NCI-H2196 (cell line): Measurements from ENCODE around the gene SUN5.
"Not testable (repeated sequence)": the region's sequence is repeated elsewhere in the genome, so short reads cannot be mapped to it uniquely, and the experiment has no call there.

ENCODE experiments used
- DNase-seq: peaks from one replicate; lab custom pipeline; 2025; ENCODE audit not compliant: unreplicated experiment; lab: John Stamatoyannopoulos, UW

The SUN5 gene, protein sequence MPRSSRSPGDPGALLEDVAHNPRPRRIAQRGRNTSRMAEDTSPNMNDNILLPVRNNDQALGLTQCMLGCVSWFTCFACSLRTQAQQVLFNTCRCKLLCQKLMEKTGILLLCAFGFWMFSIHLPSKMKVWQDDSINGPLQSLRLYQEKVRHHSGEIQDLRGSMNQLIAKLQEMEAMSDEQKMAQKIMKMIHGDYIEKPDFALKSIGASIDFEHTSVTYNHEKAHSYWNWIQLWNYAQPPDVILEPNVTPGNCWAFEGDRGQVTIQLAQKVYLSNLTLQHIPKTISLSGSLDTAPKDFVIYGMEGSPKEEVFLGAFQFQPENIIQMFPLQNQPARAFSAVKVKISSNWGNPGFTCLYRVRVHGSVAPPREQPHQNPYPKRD

DNA sequence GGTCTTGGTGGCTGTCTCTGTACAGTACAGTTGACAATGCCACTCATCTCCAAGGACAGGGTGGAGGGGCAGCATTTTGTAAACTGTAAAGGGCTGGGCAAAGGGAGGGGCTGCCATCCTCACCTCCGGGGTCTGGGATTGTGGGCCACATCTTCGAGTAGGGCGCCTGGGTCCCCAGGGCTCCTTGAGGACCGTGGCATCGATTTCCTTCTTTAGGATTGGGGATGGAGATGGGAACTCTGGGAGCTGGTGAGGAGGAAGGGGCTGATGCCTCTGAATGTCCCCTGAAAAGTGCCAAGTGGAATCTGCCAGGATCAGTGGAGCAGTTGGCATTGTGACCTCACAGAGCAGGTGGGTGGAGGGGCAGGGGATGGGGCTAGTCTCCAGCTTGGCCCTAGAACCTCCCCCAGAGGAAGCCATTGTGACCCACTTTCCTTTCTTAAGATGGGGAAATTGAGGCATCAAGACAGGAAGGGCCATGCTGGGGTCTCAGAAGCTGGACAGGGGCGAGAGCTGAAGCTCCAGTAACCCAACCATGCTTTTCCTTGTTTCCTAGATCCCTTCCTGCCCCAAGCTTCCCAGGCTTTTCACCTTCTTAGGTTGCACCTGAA lies at the start of gene SUN5:
SUN5 (minus strand) TSS at position 293 of the 611 bp plus-strand sequence; CDS start at position 200, 93 bp downstream.
- DNase-seq = no peak

DNA sequence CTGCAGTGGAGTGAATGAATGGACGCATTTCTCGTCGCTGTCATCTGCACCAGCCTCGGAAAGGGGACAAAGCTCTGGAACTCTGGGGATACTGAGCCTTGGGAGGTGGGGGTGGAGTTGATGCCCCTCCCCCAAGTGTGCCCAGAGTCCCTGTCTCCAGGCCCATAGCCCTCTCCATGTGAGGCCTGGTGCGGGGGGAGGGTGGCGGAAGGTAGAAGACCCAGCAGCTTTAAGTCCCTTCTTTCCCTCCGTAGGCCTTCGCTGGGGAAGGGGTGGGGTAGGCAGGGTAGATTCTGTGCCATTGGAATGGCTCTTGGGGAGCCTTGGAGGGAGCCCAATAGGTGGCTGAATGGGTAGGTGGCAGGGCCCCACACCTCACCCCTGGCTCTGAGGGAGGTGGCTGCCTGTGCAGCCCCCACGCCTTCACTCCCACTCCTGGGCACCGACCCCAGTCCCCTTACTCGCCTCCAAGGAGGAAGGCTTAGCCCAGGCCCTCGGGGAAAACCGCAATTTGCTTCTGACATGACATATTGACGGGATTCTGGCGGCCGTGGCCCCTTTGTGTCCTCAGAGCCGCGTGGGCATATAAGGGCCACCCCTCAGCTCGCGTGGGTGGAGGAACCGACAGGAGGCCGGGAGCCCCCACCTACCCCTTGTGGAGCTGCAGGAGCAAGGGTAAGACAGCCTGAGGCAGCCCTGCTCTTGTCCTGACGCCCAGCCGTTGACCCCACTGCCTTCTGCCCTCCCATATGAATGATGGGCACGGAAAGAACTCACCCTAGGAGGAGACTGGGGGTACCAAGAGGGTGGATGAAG lies 49.3 kb upstream of the SUN5 start, which contains the start of gene BPIFB3:
BPIFB3 (plus strand) TSS at position 613 of the 816 bp plus-strand sequence. CDS start 1,533 bp downstream, outside the sequence.
- DNase-seq = no peak

DNA sequence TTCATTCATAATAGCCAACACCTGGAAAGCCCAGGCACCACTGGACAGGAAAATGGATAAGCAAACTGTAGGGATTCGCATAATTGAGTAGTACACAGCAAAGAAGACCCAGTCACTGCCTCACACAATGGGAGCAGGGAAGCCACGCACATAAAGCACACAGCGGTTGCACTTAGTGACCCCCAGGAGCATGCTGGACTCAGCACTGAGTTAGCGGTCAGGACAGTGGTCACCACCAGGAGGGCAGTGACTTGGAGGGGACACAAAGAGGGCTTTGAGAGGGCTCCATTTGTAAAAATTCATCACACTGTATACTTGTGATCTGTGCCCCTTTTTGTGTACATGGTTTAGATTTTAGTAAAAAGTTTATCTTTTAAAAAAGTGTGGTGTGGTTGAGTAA lies 47.1 kb upstream of the SUN5 start:
- DNase-seq = no peak

DNA sequence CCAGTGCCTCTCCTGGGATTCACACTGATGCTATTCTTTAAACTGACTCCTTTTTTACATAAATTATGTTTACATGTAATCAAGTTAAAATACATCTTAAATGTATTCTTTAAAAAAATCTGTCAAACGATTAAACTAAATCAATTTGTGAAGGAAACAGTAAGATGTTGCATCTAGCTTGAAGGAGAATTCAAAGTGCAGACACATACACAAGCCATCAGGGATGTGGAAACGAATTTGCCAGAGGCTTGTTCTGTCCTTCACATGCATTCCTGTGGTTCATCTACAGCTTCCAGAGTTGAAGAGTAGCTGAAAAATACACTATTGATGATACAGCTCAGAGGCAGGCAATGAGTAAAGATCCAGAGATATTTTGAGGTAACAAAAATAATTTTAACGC lies 42.2 kb upstream of the SUN5 start:
- DNase-seq = no peak

DNA sequence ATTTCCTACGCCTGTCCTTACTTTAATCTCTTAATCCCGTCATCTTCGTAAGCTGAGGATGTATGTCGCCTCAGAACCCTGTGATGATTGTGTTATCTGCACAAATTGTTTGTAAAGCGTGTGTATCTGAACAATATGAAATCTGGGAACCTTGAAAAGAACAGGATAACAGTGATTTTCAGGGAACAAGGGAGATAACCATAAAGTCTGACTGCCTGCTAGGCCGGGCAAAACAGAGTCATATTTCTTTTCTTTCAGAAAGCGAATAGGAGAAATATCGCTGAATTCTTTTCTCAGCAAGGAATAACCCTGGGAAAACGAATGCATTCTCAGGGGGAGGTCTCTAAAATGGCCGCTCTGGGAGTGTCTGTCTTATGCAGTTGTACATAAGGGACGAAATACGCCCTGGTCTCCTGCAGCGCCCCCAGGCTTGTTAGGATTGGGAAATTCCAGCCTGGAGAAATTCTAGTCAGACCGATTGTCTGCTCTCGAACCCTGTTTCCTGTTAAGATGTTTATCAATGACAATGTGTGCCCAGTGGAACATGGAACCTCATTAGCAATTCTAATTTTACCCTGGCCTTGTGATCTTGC lies 41.0 kb upstream of the SUN5 start:
- DNase-seq = not testable (repeated sequence)

DNA sequence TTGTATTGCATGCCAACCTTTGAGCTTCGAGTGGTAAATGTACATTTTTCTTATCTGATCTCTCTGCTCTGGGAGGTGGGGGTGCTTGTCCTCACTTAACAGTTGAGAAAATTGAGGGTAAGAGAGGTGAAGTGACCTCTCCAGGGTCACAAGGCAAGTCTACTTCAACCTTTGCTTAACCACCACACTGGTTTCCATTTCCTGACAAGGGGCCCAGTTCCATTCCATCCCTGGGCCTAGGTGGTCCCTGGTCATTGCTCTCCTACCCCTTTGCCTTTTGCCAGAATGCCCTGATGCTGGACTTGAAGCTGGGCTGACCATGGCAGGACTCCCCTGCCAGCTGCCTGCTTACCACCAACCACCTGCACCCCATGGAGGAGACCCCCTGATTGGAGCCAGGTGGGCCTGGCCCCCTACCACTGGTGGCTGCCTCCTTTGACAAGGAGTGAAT lies 39.5 kb upstream of the SUN5 start:
- DNase-seq = no peak

DNA sequence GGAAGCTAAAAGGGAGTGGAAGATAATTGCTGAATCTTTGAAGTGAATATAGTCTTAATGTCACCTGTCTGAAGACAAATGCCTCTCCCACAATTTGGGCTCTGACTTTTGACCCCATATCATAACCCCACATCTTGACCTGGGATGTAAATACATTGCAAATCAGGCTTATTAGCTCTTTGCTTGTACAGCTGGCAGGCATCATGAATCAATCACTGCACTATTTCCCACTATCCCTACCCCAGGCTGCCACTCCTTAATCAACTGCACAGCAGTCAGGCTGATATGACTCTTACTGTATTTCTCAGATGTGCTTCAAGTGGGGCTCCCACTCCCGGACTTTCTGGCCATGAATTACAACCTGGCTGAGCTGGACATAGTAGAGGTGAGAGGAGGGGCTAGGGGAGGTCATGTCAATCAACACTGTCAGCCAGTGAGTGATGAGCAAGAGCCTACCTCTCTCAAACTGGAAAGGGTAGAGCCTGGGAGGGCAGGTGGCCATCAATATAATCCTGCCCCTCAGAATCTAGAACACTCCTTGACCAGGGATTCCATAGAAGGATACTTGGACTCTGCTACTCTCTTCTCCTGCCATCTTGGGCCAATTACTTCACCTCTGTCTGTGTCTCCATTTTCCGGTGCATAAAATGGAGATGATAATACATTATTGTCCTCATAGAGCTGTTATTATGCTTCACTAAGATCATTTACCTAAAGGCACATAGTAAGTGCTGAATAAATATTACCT lies 38.9 kb upstream of the SUN5 start:
- DNase-seq = no peak

DNA sequence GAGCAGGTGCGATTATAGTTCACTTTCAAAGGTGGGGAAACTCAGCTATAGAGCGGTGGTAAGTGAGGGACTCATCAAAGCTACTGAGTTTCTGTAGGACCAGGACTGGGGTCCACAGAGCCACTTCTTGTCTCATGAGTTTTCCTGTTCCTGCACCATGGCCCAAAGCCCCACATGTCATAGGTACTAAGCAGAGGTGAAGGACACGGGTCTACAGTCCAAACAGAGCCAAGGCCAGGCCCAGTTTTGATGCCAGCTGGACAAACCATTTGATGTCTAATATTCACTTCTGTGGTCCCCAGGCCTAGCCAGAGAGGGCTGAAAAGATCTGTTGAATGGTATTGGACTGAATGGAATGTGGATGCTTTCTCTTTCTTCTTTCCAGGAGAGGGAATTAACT lies 38.2 kb upstream of the SUN5 start:
- no peak for DNase-seq

DNA sequence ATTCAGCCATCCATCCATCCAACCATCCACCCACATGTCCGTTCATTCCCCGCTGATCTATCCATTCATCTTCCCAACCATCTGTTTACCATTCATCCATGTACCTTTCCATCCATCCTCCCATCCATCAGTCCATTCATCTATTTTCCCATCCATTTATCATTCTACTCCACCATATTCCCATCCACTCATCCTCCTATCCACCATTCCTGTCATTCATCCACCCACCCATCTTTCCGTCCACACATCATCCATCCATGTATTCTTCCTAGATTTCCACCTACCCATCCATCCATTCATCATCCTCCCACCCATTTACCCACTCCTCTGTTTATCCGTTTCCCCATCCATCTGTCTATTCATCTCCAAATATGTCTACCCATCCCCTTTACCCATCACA lies 34.0 kb upstream of the SUN5 start:
- DNase-seq = no peak

DNA sequence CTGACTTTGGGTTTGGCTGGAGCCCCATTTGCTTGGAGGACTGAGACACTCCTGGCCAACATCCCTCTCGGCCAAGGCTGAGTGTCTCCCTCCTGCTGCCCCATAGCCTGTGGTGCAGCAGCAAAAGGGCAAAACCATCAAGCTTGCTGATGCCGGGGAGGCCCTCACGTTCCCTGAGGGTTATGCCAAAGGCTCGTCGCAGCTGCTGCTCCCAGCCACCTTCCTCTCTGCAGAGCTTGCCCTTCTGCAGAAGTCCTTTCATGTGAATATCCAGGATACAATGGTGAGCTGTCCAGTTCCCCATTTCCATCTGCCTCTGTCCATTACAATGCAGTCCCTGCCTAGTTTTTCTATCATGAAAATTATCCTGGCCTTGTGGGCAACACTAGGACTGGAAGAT lies 33.2 kb upstream of the SUN5 start:
- DNase-seq = no peak

DNA sequence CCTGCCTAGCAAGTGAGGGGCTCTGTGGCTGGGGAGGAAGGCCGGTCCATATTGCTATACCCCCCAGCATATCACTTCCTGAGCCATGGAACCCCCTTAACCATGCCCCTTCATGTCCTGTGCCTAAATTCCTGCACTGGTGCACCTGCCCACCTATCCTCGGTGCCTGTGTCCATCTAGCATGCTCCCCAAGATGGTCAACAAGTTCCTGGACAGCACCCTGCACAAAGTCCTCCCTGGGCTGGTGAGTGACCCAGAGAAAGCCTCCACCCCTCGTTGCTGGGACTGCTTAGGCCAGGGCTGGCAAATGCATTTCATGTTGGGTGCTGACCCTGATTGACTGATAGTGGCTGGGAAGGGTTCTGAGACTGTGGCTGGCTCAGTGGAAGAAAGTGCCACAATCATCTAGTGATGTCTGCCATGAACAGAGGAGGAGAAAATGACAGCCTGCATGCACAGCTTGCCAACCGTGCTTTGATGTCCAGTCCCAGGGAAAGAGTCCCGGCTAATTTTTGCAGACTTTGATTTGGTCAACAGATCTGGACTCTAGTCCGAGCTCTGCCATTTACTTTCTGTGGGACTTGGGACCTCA lies 30.8 kb upstream of the SUN5 start:
- DNase-seq = no peak

DNA sequence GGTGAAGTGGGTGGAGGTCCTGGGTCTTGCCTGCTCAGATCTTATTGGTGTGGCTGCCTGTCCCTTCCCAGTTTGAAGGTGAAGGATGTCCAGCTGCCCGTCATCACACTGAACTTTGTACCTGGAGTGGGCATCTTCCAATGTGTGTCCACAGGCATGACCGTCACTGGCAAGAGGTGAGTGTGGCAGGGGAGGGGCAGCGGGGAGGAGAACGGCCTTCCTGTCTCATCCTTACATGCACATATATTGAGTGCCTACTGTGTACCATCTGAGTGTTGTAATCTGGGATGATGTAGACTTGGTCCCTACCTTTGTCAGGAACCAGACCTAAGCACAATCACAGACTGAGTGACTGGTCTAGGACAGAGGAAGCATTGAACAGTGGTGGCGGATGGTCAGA lies 29.9 kb upstream of the SUN5 start:
- DNase-seq = no peak

DNA sequence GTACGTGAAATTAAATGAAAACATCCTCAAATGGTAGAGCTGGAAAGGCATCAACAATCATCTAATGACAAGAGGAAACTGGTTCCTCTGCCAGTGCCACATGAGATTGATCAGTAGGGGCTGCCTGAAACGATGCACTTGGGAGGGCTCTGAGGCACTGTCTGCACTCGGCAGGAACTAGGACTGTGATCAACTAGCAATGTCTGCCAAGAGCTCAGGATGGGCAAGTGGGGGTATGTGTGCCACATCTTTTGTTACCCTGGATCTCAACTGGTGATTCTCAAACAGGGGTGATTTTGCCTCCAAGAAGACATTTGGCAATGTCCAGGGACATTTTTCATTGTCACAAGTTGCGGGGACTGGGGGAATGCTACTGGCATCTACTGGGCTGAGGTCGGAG lies 29.1 kb upstream of the SUN5 start:
- DNase-seq = no peak

DNA sequence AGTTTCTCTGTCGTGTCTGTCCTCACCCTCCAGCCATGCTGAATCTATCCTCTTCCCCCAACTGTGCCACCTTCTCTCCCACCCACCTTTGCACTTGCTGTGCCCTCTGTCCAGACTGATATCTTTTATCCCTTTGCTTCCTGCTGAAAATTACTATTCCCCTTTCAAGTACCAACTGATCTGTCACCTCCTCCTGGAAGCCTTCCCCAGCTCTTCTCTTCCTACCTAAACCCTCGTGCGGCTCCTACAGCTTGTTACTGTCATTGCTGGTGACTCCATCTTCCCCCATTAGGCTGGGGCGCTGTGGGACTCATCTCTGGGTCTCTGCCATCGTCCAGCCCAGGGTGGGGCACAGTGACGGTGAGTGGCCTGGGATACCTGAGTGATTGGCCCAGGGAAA lies 28.3 kb upstream of the SUN5 start:
- DNase-seq = no peak

DNA sequence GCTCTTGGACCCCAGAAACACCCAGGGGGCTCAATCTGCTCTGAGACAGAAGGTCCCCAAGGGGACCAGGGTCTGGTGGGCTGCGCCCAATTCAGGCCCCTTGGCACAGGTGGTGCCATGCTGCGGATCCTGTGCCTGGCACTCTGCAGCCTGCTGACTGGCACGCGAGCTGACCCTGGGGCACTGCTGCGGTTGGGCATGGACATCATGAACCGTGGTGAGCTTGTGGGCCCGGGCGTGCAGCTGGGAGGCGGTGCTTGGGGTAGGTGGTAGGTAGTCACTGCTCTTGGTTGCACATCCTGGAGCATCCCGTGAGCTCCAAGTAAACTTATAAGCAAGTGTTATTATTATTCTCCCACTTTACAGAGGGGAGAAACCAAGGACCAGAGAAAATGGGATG lies 27.3 kb upstream of the SUN5 start, which contains the start of gene BPIFB6:
BPIFB6 (plus strand) TSS at position 118 of the 400 bp plus-strand sequence; CDS start at position 118, 0 bp downstream.
- DNase-seq = no peak

DNA sequence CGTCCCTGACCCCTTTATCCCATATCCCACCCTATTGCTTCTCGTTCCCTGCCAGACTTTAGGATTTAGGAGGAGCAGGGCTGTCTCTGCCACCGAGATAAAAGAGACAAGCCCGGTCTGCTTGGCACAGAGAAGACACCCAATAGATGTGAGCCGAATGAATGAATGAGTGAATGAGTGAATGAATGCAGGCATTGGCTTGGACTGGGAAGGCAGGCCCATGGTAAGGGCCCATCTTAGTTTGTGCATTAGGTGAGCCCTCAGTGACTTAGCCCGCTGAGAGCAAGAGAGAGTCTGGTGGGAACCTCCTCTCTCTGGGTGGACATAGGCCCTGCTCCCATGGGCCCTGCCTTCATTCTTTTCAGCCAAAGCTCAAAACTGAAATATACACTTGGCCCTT lies 26.3 kb upstream of the SUN5 start:
- DNase-seq = no peak

DNA sequence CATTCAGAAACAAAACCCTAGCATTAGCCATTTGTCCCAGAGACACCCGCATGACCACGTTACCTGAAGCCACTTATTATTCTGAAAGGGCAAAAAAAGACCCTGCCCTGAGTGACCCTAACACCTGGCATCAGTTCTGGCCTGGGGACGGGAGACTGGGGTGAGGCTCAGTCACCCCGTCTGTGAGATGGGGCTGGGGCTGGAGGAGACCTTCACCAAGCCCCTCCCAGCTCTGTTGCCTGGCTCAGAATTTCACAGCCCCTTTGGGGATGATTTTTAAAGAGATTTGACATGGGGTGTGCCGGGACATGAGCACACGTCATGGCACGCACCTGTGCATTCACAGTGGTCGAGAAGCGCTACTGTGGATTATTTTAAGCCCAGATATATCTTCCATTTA lies 25.8 kb upstream of the SUN5 start:
- DNase-seq = no peak

DNA sequence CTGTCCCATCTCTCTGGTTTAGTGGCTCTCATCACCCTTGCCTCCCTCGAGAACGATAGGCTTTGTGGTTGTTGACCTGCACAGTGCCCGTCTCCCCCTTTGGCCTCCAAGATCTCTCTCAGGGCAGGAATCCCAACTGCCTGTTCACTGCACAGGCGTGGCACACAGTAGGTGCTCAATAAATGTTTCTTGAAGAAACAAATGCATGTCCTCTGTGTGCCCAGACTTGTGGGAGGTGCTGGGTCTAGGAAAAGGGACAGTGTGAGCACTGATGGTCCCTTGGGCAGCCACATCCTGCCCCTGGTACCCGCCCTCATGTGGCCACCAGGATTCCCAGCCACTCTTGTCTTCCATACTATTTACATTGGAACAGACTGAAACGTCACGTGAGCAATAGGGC lies 24.6 kb upstream of the SUN5 start:
- DNase-seq = no peak

DNA sequence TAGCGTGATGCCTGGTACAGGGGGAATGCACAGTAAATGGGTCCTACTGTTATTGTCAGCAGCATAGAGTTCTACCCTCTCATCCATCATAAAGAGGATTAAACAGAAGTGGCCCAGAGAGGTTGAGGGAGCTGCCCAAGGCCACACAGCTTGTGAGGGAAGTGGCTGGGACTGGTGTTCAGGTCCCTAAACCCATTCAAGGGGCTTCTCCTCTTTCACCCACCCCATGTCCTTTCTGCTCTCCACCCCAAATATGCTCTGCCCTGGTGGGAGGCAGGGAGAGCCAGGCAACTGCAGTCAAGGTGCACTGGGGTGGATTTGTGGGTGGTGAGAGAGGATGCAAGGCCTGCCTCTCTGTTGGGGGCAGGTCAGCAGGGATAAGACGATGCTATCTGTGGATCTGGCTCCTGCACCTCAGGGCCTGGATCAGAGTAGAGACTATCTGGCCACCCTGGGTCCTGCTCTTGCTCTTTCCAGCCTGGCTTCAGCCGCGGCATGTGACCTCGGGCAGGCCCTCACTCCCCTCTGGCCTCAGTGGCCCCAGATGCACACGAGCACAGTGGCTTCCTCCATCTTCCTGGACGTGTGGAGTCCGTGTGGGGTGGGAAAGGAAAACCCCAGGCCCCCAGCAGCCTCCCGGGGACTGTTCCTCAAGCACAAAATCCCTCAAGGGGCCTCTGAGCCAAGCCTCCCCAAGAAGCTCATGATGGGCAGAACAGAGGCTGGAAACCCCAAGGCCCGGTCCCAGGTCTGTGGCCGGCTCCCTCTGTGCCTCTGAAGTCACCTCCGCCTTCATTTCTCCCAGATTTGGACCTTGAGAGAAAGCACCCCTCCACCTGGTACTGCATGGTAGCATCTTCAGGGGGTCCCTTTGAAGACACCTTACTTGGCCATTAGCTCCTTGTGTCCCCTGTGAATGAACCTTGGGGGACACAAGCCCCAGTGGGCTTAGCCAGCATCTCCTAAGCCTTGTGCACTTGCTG lies 23.8 kb upstream of the SUN5 start:
- no peak for DNase-seq
